HG03378 (cell line): ENCODE results near the gene HAL.
"Not testable (repeated sequence)": the region's sequence is repeated elsewhere in the genome, so short reads cannot be mapped to it uniquely, and the experiment has no call there.

Source experiments
- ATAC-seq: cut with Tn5 transposase; IDR thresholded peaks from one replicate; pipeline ENCODE4 v1.9.1; 2021; ENCODE audit warnings: mild to moderate bottlenecking, moderate library complexity; ENCODE audit not compliant: unreplicated experiment

The HAL gene

GRCh38 chr12:95978774-95979173 lies 17.4 kb downstream of the HAL start:
- ATAC-seq, result no peak

- ATAC-seq, result no peak
Measured at GRCh38 chr12:95978351-95978750, 17.8 kb downstream of the HAL start.

DNA sequence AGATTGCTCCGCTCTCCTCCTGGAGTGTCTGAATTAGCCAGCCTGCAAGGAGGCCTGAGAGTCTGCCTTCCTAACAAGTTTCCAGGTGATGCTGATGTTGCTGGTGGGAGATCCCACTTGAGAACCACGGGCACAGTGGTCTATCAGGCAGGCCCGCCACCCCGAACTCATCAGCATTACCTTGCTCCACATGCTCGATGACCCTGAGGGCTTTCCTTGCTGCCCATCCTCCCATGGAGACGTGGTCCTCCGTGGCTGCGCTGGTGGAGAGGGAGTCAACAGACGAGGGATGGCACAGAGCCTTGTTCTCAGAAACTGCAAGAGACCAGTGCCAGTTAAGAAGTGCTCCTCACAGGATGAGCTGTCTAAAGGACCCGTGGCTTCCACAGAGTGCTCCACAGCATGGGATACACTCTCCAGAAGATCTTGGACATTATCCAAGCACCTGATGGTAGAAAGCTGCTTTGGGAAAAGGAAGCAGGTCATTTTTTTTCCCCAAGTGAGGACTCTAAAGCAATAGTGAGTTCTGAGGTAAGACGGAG lies 18.3 kb downstream of the HAL start:
- ATAC-seq, result no peak

GRCh38 chr12:95976416-95976832 lies 19.7 kb downstream of the HAL start:
- no peak for ATAC-seq

DNA sequence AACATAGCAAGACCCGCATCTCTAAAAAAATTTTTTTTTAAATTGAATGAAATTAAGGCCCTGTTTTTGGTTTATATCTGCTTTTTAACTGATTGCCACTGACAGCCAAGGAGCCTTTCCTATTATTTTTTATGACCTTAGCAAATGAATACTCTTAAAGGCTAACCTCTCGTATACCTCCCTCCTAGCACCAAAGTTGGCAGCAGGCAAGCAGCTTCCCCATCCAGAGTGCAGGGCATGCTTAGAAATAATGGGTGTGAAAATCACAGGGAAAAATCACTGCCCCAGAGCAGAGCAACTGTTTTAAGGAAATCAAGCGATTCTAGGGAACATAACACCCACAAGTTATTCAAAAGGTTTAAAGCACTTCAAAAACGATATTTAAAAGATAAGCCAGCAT lies 20.7 kb downstream of the HAL start:
- ATAC-seq, result no peak

DNA sequence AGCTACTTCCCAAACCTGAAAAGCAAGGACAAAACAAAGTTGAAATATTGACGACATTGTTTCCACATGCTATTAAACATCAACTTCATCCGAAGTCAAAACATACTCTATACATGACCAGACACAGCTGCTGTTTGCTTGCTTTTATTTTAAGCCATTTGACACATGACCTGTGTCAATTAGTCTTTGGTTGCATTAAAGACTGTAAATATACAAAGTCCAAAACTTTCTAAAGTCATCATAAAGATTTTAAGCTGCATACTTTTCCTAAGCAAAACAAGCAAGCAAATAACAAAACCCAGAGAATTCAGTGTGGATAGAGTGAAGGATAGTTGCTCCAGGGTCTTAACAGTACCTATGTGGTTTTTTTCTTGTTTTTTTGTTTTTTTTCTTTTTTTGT lies 21.8 kb downstream of the HAL start:
- ATAC-seq, result no peak

DNA sequence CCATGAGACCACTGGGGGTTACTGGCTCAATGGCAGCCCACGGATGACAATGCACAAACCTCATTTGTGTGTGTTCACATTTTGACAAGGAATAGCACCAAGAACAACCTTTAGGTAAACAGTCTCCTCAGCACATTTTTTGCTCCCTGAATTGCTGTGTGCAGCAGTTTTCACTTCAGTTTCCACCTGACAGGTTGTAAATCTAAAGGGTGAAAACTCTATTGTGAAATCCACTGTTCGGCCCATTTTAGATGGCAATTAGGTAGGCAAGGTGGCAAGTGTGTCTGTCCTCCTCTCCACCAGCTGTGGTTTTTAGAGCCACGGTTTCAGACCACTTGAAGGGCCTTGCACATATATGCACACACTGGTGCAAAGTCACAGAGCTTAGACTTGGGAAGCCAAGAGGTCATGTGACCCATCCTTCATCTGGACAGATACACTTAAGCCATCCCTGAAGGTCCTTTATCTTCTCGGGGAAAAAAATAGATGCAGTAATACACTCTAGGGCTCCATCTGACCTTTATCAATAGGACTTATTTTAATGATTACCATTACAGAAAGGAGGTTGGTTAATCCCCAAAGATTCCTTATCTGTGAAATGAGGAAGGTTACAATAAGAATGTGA lies 23.2 kb downstream of the HAL start:
- ATAC-seq, result no peak

- ATAC-seq, result no peak
Measured at GRCh38 chr12:95970905-95971304, 25.2 kb downstream of the HAL start.

DNA sequence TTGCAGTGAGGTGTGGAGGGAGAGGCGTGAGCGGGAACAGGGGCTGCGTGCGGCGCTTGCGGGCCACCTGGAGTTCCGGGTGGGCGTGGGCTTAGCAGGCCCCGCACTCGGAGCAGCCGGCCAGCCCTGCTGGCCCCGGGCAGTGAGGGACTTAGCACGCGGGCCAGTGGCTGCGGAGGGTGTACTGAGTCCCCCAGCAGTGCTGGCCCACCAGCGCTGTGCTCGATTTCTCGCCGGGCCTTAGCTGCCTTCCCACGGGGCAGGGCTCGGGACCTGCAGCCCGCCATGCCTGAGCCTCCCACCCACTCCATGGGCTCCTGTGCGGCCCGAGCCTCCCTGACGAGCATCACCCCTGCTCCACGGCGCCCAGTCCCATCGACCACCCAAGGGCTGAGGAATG lies 27.0 kb downstream of the HAL start:
- ATAC-seq, result not testable (repeated sequence)

DNA sequence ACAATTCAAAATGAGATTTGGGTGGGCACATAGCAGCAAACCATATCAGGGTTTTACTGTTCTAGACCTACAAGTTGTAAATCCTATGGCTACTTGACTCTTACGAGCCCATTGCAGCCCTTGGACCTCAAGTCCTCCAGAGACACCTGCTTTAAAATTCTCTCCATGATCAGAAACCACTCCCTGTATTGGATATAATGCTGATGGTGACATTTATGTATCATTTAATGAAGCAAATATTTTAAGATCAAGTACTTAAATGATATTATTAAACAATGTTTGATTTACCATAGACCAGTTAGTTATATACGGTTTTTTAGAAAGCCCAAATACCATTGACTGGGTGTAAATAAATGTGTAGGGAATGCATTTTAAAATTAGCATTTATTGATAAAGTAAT lies 28.8 kb downstream of the HAL start:
- ATAC-seq, result no peak

DNA sequence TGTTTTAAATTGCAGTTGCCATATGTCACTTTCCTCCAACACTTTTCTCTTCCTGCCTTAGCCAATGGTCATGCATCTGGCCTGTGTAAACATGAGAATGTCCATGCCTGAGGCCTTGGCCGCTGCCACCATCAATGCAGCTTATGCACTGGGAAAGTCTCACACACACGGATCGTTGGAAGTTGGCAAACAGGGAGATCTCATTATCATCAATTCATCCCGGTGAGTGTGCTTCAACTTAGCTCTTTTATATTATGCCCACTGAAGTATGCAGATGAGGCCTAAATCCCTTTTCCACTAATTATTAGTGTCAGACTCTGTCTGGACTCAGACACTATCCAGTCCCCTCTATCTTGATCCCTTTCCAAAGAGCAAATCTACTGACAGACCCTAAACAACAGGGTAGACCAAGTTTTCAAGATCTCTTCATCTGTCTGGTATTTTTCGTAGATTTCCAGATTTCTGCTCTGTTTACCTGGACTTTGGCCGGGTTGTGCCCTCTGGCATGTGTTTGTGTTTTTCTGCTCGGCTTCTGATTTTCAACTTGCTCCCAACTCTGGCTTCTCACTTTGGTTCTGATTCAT lies 29.8 kb downstream of the HAL start:
- ATAC-seq, result no peak

- no peak for ATAC-seq
Measured at GRCh38 chr12:95963096-95963495, 33.0 kb downstream of the HAL start.

DNA sequence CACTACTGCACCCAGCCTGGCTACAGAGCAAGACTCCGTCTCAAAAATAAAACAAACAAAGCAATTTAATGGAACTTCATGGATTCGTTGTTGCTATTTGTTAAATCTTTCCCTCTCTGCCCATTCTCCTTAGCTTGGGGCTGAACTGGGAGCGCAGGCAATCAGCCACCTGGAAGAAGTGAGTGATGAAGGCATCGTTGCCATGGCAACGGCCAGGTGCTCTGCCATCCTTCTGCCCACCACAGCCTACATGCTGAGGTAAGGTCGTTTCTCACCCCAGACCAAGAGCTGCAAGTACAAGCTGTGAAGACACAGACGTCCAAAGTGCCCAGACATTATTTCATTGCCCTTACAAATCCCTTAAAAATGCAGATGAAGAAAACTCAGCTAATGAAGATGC lies 33.9 kb downstream of the HAL start:
- no peak for ATAC-seq

DNA sequence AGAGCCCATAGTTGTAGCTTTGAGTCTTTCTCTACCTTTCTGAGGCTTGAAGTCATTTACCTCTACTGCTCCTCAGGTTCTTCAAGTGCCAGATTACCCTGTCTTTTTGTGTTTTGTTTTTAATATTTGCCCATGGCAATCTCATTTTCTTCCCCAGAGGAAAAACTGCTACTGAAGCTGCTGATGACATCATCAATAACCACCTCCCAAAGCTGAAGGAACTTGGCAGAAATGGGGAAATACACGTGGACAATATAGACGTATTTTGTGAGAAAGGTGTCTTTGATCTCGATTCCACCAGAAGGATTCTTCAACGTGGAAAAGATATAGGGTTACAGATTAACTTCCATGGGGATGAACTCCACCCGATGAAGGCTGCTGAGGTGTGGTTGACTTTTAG lies 35.9 kb downstream of the HAL start:
- ATAC-seq, result no peak

DNA sequence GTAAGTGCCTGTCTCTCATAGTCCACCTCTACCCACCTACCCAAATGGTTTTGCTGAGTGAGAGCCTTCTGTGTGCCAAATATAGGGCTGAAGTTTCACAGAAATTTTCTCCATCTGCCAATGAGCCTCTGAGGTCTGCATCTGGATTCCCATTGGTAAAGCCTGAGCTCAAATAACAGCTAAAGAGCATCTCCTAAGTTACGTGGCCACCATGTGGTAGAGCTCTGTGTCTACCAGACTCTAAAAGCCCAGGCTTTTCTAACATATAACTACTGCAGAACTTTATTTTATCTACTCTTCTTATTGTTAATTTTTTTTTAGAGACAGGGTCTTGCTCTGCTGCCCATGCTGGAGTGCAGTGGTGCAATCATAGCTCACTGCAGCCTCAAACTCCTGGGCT lies 37.0 kb downstream of the HAL start:
- ATAC-seq, result no peak

DNA sequence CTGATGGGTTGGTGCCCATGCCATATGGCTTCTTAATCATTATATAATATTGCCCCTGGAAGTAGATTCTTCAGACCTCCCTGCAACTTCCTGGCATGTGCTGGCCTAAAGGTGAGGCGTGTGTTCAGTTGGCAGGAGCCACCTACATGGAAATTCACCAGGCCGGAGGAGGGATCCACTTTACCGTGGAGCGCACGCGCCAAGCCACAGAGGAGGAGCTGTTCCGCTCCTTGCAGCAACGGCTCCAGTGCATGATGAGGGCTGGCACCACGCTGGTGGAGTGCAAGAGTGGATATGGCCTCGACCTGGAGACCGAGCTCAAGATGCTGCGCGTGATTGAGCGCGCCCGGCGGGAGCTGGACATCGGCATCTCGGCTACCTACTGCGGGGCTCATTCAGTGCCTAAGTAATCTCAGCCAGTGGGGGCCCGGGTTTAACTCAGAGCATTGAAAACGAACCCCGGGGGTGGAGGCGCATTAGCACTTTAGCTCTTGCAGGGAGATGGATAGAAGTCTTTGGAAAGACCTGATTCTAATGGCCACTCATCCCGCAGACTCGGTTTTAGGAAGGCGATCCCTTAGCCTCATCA lies 39.5 kb downstream of the HAL start:
- ATAC-seq, result no peak

- ATAC-seq, result no peak
Measured at GRCh38 chr12:95955549-95956159, 40.5 kb downstream of the HAL start.

DNA sequence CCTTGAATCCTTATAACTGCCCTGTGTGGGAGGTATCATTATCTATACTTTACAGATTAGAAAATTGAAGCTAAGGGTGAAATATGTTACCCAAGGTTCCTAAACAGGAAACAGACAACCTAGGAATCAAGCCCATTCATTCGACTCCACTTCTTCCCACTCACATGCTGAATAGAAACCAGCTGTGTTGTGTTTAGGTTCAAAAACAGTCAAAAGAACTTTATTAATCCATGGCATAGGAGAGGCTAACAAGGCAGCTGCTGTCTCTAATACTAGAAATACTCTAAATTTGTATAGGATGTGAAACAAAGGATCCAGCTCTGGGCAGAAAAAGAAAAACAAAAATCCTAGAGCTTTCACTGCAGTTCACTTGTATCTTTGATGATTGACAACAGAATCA lies 43.1 kb downstream of the HAL start:
- no peak for ATAC-seq

GRCh38 chr12:95951515-95951914 lies 44.6 kb downstream of the HAL start:
- no peak for ATAC-seq

DNA sequence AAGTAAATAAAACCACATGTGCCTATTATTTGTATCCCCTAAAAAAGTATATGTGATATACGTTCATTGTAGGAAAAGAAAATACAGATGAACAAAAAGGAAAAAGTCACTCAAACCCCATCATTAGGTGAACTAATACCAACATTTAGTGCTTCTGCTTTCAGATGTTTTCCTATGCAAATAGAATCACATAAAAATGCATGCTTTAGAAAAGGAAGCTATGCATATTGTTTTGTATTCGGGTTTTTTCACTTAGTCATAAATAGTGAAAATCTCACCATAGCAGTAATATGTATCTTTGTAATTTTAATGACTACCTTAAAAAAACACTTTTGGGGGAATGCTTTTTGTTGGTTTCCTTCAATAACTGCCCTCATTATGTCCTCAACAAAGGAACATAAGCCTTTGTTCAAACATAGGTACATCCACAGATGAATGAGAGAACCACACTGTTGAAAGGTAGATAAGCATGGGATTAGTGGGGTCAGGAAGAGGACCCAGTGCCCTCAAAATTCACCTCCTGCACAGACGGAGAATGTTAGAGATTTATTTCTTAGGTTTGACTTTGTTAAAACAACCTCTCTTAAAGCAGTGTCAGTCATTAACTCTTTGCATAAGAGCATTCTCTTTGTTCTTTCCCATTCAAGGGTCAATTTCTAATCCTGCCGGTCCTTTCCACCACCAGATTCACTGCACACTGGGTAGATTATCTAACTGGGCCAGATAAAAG lies 46.5 kb downstream of the HAL start:
- ATAC-seq, result no peak

GRCh38 chr12:95944108-95944704 lies 51.9 kb downstream of the HAL start:
- no peak for ATAC-seq
